Islet of Langerhans (tissue), 1 donor: ENCODE results near the gene SPATA31C2.
"Not testable (repeated sequence)": the region's sequence is repeated elsewhere in the genome, so short reads cannot be mapped to it uniquely, and the experiment has no call there.

ENCODE experiments used
- FAIRE-seq: peaks from one replicate; lab custom pipeline; 2011; peaks lifted over from hg19 to GRCh38; lab: Jason Lieb, UNC

Gene SPATA31C2

DNA sequence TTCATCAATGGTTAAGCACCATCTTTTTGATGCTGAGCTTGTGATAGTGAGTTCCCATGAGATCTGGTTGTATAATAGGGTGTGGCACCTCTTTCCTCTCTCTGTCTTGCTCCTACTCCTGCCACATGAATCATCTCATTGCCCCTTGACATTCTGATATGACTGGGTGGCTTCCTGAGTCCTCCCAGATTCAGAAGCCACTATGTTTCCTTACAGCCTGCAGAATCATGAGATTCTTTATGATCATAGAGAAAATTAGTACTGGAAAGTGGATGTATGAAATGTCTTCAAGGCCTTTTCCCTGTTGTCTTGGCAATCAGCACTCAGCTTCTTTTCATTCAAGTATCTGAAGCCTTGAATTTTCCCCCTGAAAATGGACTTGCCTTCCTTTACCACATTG, 14.9 kb downstream of the SPATA31C2 start:
- FAIRE-seq = not testable (repeated sequence)

DNA sequence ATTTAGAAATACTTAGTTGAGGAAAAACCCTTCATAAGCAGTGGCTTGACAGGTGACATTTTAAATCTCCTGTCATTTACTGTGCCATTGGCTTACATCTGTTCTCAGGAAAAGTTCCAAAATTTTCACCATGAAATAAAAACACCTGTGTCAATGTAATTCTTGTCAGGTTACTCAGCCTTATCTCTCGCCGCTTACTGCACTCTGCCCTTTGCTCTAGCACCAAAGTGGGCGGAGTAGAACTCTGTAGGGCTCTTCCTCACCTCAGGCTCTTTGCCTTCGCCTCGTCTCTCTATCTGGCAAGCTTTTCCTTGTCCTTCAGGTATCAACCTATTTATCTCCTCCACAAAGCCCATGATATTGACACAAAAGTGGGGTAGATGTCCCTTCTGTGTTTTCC, 20.2 kb downstream of the SPATA31C2 start:
- FAIRE-seq = not testable (repeated sequence)

DNA sequence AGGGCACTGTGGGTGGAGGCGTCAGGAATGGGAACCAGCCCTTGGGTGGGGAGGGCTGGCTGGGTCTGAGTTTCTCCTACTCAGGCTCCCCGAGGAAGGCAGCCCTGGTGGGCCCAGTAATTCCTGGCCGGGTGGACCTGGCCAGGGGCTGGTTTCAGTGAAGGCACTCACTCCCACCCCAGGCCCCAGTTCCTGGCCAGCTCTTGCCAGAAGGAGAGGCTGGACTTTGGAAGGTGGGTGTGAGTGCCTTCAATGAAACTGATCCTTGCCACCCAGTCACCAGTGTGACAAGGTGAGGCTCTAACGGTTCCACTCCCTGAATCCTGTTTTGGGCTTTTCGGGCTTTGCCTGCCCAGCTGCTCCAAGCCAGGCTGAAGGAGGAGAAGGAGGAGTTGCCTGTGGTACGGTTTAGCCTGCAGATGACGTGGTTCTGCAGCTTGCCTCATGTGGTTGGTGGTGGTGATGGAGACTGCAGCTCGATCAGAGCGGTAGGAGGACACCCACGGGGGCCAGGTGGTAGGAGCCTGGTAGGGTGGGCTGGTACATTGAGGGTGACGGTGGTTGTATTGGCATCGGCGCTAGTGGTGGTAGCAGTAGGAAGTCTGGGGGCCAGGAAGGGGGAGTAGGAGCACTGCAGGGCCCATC, 23.2 kb downstream of the SPATA31C2 start:
- not testable (repeated sequence) for FAIRE-seq

- FAIRE-seq = not testable (repeated sequence)
Observed at GRCh38 chr9:88114283-88114967, 23.9 kb downstream of the SPATA31C2 start.

GRCh38 chr9:88113156-88114130, 24.8 kb downstream of the SPATA31C2 start:
- FAIRE-seq = not testable (repeated sequence)

DNA sequence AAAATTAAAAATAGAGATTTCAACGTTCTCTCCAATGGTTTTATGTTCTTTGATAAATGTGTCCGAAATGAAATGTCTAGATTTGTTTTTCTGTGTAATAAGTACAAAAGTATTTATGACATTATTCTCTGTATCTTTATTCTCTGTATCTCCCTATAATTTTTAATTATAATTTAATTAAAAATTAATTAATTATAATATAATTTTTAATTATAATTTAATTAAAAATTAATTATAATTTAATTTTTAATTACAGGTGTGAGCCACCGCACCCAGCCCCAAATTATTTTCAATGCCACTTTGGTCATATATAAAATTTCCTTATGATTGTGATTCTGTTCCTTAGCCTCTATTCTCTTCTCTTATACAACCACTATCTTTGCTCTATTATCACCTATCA, 28.2 kb downstream of the SPATA31C2 start:
- FAIRE-seq = no peak

DNA sequence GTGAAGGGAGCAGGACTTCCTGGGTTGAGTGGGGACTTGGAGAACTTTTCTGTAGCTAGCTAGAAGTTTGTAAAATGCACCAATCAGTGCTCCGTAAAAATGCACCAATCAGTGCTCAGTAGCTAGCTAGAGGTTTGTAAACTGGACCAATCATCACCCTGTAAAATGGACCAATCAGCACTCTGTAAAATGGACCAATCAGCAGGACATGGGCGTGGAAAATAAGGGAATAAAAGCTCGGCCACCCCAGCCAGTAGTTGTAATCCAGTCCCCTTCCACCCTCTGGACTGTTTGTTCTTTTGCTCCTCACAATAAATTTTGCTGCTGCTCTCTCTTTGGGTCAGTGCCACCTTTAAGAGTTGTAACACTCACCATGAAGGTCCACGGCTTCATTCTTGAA, 29.5 kb downstream of the SPATA31C2 start:
- FAIRE-seq = no peak

GRCh38 chr9:88106492-88106891, 31.8 kb downstream of the SPATA31C2 start:
- FAIRE-seq = peak; percentile 83

DNA sequence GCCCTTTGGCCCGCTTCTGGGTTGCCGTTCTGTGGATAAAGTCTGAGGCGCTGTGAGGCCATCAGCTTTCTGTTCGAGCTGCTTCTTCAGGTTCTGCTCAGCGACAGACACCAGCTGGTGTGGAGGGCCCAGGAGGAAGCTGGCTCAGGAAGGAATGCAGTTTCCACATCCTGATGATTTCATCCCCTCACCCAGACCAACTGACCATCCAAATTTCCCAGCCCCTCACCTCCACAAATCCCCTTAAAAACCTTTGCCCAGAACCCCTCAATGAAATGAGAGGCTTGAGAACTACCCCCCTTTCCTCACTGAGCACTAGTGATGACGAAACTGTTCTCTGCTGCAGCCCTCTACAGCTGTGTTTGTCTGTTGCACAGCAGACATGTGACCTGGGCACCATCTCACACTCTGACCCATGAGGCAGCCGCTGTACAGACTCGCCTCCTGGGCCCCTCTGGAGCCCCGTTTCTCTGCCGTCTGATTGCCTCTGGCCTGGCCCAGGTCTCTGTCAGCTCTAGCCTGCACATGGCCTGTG, 45.4 kb downstream of the SPATA31C2 start:
- FAIRE-seq = no peak

DNA sequence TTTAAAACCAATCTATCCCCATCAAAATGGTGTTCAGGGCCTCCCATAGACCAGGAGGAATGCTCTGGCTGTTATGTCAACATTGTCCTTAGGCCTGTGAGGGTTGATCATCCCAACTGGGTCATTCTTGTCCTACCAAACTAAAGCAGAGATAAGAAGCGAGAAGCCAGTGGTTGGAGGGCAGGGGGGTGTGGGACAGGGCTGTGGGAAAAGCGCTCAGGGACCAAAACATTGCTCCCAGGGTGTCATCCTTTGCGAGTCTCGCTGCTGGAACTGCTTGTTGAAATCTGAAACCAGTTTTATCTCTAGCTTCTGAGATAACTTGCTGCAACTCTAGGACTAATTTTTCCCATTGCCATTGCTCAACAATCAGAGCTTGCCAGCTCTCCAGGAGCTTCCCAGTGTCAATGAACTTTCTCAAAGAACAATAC, 48.1 kb downstream of the SPATA31C2 start:
- no peak for FAIRE-seq

- no peak for FAIRE-seq
Observed at GRCh38 chr9:88087906-88088305, 50.4 kb downstream of the SPATA31C2 start.

- FAIRE-seq = no peak
Observed at GRCh38 chr9:88085476-88085875, 52.8 kb downstream of the SPATA31C2 start.

DNA sequence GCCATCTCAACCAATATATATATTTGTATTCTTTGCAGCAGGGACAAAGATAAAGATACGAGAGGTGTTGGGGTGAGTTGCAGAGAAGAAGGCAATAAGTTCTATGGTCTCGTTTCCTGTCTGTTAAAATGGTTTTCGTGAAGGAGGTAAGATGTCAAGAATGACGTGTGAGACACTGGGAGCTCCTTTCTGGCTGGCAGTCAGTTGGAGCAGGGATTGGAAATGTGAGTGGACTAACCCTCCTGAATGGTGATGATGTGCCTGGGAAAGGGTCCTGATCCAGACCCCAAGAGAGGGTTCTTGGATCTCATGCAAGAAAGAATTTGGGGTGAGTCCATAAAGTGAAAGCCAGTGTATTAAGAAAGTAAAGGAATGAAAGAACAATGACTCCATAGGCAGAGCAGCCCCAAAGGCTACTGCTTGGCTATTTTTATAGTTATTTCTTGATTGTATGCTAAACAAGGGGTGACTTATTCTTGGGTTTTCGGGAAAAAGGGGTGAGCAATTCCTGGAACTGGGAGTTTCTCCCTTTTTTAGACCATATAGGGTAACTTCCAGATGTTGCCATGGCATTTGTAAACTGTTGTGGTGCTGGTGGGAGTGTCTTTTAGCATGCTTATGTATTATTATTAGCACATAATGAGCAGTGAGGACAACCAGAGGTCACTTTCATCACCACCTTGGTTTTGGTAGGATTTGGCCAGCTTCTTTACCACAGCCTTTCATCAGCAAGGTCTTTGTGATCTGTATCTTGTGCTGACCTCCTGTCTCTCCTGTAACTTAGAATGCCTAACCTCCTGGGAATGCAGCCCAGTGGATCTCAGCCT, 53.7 kb downstream of the SPATA31C2 start:
- no peak for FAIRE-seq
